ENCODE measurements around the gene DST.
A peak's percentile ranks its signal among the peaks of the same experiment; 100 is the strongest.
"Not testable (repeated sequence)": the region's sequence is repeated elsewhere in the genome, so short reads cannot be mapped to it uniquely, and the experiment has no call there.

Gene DST

DNA sequence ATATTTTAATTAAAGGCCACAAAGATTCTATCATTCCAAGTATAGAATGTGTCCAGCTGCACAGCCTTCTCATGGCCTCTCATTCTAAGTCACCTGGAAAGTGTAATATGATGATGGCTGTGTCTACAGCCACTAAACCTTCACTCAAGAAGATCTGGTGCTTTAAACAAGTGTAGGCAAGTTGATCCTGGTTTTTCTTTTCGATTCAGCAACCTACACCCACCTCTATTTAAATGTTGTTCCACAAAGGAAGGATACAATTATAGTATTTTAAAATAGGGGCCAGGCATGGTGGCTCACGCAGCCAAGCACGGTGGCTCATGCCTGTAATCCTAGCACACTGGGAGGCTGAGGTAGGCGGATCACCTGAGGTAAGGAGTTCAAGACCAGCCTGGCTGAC, 25.5 kb upstream of the DST start:
- in situ Hi-C loops (cut with HindIII; ENCODE audit: low sequenced_read_pairs) = no loop called here
- TF ChIP-seq, protein P1, sequence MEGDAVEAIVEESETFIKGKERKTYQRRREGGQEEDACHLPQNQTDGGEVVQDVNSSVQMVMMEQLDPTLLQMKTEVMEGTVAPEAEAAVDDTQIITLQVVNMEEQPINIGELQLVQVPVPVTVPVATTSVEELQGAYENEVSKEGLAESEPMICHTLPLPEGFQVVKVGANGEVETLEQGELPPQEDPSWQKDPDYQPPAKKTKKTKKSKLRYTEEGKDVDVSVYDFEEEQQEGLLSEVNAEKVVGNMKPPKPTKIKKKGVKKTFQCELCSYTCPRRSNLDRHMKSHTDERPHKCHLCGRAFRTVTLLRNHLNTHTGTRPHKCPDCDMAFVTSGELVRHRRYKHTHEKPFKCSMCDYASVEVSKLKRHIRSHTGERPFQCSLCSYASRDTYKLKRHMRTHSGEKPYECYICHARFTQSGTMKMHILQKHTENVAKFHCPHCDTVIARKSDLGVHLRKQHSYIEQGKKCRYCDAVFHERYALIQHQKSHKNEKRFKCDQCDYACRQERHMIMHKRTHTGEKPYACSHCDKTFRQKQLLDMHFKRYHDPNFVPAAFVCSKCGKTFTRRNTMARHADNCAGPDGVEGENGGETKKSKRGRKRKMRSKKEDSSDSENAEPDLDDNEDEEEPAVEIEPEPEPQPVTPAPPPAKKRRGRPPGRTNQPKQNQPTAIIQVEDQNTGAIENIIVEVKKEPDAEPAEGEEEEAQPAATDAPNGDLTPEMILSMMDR (IDR thresholded peaks at IDR 0.05; ENCODE audit: low read depth, low read length) = no peak
- H3K4me3 ChIP-seq (ENCODE audit: low read depth, low read length) = no peak overlapping the region
- DNase-seq (ENCODE audit: low read depth, low spot score) = no peak

DNA sequence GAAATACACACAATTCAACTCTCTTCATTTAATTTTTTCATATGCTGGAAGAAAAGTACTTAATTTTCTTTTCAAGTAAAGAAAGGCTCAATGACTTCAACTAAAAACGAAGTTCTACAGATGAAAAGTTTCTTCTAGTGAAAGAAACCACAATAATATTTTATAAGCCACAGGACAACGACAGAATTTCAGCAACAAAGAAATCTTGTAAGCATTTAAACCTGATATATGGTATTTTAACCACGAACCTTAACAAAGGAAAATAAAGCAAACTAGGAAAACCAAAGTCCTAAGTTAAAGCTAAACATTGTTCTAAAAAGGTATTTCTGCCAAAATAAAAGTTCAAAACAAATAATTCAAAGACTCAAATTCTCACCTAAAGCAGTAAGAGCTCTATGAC, 24.6 kb upstream of the DST start:
- peak; percentile 60 for DNase-seq (ENCODE audit: low read depth, low spot score)
- TF ChIP-seq, protein P1 (IDR thresholded peaks at IDR 0.05; ENCODE audit: low read depth, low read length) = no peak
- no peak overlapping the region for H3K4me3 ChIP-seq (ENCODE audit: low read depth, low read length)
- in situ Hi-C loops (cut with HindIII; ENCODE audit: low sequenced_read_pairs) = no loop called here

DNA sequence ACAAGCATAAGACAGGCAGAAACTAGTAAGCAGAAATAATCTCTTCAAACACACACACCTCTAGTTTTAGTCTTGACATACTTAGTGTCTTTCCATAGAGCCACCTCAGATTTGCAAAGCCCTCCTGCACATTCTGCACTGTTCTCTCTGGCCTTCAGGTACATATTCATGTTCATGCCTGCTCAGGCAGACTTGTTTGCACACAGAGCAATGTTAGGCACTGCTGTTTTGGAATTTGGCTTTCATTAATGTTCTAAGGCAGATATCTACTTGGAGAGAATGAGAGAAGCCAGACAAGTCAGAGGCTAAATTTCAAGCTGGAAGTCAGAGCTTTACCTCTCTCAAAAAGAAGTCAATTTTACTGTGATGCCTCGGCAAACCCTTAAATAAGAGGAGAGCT, 21.3 kb upstream of the DST start:
- DNase-seq (ENCODE audit: low read depth, low spot score) = no peak

DNA sequence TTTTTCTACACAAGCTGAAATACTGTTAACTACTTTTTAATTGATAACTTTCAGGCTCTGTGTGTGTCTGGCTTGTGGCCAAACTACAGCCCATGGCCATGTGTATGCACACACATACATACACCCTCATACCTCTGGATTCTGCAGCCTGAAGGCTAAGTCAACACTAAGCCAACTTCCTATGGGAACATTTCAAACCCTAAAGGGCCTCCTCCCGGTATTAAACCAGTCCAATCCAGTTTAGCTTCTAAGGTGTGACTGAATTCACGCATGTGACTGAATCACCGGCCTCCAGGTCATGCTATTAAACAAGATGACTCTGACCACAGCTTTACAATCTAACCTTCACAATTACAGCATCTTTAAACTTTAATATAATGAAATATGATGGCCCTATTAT, 20.7 kb upstream of the DST start:
- in situ Hi-C loops (cut with HindIII; ENCODE audit: low sequenced_read_pairs) = no loop called here
- TF ChIP-seq, protein P1 (IDR thresholded peaks at IDR 0.05; ENCODE audit: low read depth, low read length) = no peak
- no peak overlapping the region for H3K4me3 ChIP-seq (ENCODE audit: low read depth, low read length)
- no peak for DNase-seq (ENCODE audit: low read depth, low spot score)

More for the DNA sequence above, 21.3 kb upstream of the DST start:
- in situ Hi-C loops (cut with HindIII; ENCODE audit: low sequenced_read_pairs) = no loop called here
- TF ChIP-seq, protein P1 (IDR thresholded peaks at IDR 0.05; ENCODE audit: low read depth, low read length) = no peak
- H3K4me3 ChIP-seq (ENCODE audit: low read depth, low read length) = no peak overlapping the region

DNA sequence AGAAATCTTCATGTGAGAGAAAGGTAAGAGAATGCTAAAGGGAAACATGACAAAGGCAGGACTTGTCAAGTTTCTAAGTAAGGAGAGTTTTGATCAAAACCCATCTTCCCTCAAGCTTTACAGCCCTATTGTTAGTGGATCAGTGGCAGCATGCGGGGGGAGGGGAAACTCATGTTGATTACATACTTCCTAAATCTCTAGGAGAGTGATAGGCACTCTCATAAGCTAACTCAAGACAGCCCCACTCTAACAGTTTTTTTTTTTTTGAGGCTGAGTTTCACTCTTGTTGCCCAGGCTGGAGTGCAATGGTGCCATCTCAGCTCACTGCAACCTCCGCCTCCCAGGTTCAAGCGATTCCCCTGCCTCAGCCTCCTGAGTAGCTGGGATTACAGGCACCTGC, 18.6 kb upstream of the DST start:
- H3K4me3 ChIP-seq (ENCODE audit: low read depth, low read length); in situ Hi-C loops (cut with HindIII; ENCODE audit: low sequenced_read_pairs); DNase-seq (ENCODE audit: low read depth, low spot score): not testable (repeated sequence)

DNA sequence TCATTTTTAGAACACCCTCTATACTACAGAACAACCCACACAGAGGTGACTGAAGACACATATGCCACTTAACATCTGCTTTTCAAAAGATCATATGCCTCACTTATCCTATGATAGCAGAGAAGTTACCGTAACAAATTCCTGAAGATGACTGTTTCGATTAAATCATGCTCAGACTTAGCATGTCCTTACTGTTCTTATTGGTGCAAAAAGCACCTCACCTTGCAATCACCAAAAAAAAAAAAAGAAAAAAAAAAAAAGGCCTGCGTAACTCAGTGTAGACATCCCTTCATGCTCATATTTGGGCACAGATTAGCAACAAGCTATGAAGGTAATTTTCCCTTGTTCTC, 17.7 kb upstream of the DST start:
- no peak overlapping the region for H3K4me3 ChIP-seq (ENCODE audit: low read depth, low read length)
- in situ Hi-C loops (cut with HindIII; ENCODE audit: low sequenced_read_pairs) = no loop called here
- no peak for DNase-seq (ENCODE audit: low read depth, low spot score)
- TF ChIP-seq, protein P1 (IDR thresholded peaks at IDR 0.05; ENCODE audit: low read depth, low read length) = no peak

DNA sequence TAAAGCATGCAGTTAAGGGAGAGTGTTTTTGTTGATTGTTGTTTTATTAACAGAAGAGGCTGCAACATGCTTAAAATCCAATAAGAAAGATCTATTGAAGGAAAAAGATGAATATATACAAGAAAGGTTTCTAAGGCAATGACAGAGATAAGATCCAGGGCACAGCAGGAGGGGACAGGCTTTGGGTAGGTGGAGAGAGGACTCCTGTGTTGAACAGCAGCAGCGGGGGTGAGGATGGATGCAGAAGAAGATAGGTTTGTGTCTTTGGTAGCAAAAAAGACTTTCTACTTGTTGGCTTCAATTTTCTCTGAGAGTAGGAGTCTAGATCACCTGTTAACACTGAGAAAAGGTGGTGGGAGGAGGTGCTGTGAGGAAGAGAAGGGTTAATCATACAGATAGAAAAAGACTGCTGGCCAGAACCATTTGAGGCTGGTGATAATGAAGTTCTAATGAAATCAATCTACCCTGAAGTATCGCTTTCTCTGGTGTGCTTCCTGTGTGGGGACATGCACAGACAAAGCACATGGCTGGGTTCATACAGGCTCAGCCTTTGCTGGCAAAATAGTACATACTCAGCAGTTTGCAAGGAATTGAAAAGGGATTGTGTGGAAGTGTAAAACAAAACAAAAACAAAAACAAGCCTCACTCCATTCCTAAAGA, 17.2 kb upstream of the DST start:
- TF ChIP-seq, protein P1 (IDR thresholded peaks at IDR 0.05; ENCODE audit: low read depth, low read length) = no peak
- in situ Hi-C loops (cut with HindIII; ENCODE audit: low sequenced_read_pairs) = no loop called here
- no peak for DNase-seq (ENCODE audit: low read depth, low spot score)
- no peak overlapping the region for H3K4me3 ChIP-seq (ENCODE audit: low read depth, low read length)
